Neural progenitor cell (in vitro differentiated cells): ENCODE measurements around the gene ELMO1.

Source experiments
- EZH2phosphoT487 ChIP-seq: fragments of 200-600 bp; sonication (generic); IDR thresholded peaks from 2 replicates; pipeline ENCODE4 v1.6.1; 2017; ENCODE audit warnings: antibody characterized with exemption
- TF ChIP-seq, protein P1 (sequence below): fragments of 200-600 bp; sonication (generic); IDR thresholded peaks from 2 replicates; pipeline ENCODE4 v1.5.1; 2017; ENCODE audit warnings: antibody characterized with exemption, mild to moderate bottlenecking

DNA sequence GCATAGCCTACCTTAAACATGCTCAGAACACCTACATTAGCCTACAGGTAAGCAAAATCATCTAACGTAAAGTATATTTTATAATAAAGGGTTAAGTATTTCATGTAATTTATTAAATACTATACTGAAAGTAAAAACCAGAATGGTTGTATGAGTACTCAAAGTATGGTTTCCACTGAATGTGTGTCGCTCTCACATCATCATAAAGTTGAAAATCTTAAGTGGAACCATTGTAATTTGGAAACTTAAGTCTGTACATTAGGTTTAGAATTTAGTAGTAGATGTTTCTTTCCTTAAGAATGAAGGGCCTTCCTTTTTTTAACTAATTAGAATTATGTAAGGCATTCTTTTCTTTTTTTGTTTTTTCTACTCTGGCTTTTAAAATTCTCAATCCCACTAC is 484.4 kb downstream of the ELMO1 start:
- TF ChIP-seq, protein P1, sequence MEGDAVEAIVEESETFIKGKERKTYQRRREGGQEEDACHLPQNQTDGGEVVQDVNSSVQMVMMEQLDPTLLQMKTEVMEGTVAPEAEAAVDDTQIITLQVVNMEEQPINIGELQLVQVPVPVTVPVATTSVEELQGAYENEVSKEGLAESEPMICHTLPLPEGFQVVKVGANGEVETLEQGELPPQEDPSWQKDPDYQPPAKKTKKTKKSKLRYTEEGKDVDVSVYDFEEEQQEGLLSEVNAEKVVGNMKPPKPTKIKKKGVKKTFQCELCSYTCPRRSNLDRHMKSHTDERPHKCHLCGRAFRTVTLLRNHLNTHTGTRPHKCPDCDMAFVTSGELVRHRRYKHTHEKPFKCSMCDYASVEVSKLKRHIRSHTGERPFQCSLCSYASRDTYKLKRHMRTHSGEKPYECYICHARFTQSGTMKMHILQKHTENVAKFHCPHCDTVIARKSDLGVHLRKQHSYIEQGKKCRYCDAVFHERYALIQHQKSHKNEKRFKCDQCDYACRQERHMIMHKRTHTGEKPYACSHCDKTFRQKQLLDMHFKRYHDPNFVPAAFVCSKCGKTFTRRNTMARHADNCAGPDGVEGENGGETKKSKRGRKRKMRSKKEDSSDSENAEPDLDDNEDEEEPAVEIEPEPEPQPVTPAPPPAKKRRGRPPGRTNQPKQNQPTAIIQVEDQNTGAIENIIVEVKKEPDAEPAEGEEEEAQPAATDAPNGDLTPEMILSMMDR: no peak
- TF ChIP-seq EZH2phosphoT487: no peak
